ENCODE data around the gene UNC79.

UNC79 gene

DNA sequence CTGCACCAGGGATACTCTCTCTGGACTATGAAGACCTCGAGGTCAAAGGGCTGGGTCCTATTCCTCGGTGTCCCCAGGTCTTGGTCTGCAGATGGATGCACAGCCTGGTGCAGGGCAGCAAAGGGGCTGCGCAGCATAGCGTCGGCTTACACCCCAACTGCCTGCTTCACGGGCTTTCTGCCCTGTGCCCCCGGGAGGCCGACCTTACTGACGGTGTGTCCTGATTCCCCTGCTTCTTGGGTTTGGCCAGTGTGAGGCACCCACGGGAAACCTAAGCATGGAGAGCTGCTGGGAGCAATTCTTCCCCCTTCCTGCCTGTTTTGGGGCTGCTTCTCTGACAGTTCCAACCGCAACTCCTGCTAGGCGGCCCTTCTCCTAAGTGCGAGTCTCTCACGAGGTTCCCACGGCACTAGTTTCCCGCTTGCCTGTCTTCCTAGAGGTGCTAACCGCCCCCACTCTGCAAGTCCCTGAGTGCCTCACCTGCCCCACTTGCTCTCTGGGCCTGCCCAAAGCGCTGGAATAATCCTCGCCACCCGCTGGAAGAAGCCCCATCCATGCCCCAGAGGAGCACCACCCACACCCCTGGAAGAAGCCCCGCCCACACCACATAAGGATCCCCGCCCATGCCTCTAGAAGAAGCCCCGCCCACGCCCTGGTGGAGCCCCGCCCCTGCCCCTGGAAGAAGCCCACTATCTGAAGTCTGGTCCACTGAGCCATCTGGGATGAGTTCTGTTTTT is 303.5 kb downstream of the UNC79 start:
- TF ChIP-seq TCF4 (CRISPR knock-in tag; IDR thresholded peaks at IDR 0.05; ENCODE audit: borderline replicate concordance) (no peak), ISL1 (CRISPR knock-in tag; IDR thresholded peaks at IDR 0.05) (no peak), ZFP30 (CRISPR knock-in tag; IDR thresholded peaks at IDR 0.05) (no peak), RARB (CRISPR knock-in tag; IDR thresholded peaks at IDR 0.05) (no peak), TOX (CRISPR knock-in tag; IDR thresholded peaks at IDR 0.05; ENCODE audit: borderline replicate concordance) (no peak), ZNF565 (CRISPR knock-in tag; conservative IDR thresholded peaks at IDR 0.05; ENCODE audit: low read depth) (no peak), ZNF70 (CRISPR knock-in tag; IDR thresholded peaks at IDR 0.05) (no peak), SNAI2 (CRISPR knock-in tag; IDR thresholded peaks at IDR 0.05) (no peak), OSR1 (CRISPR knock-in tag; IDR thresholded peaks at IDR 0.05) (no peak), ZNF8 (CRISPR knock-in tag; IDR thresholded peaks at IDR 0.05) (no peak), ARNTL (CRISPR knock-in tag; IDR thresholded peaks at IDR 0.05; ENCODE audit: borderline replicate concordance, low read depth) (no peak), PPARA (CRISPR knock-in tag; IDR thresholded peaks at IDR 0.05; ENCODE audit: borderline replicate concordance) (no peak), ZC3H10 (CRISPR knock-in tag; IDR thresholded peaks at IDR 0.05) (no peak)
- TF ChIP-seq, protein P1, sequence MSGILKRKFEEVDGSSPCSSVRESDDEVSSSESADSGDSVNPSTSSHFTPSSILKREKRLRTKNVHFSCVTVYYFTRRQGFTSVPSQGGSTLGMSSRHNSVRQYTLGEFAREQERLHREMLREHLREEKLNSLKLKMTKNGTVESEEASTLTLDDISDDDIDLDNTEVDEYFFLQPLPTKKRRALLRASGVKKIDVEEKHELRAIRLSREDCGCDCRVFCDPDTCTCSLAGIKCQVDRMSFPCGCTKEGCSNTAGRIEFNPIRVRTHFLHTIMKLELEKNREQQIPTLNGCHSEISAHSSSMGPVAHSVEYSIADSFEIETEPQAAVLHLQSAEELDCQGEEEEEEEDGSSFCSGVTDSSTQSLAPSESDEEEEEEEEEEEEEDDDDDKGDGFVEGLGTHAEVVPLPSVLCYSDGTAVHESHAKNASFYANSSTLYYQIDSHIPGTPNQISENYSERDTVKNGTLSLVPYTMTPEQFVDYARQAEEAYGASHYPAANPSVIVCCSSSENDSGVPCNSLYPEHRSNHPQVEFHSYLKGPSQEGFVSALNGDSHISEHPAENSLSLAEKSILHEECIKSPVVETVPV (CRISPR knock-in tag; IDR thresholded peaks at IDR 0.05): no peak
- TF ChIP-seq, protein P2, sequence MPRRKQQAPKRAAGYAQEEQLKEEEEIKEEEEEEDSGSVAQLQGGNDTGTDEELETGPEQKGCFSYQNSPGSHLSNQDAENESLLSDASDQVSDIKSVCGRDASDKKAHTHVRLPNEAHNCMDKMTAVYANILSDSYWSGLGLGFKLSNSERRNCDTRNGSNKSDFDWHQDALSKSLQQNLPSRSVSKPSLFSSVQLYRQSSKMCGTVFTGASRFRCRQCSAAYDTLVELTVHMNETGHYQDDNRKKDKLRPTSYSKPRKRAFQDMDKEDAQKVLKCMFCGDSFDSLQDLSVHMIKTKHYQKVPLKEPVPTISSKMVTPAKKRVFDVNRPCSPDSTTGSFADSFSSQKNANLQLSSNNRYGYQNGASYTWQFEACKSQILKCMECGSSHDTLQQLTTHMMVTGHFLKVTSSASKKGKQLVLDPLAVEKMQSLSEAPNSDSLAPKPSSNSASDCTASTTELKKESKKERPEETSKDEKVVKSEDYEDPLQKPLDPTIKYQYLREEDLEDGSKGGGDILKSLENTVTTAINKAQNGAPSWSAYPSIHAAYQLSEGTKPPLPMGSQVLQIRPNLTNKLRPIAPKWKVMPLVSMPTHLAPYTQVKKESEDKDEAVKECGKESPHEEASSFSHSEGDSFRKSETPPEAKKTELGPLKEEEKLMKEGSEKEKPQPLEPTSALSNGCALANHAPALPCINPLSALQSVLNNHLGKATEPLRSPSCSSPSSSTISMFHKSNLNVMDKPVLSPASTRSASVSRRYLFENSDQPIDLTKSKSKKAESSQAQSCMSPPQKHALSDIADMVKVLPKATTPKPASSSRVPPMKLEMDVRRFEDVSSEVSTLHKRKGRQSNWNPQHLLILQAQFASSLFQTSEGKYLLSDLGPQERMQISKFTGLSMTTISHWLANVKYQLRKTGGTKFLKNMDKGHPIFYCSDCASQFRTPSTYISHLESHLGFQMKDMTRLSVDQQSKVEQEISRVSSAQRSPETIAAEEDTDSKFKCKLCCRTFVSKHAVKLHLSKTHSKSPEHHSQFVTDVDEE (CRISPR knock-in tag; IDR thresholded peaks at IDR 0.05): no peak
- TF ChIP-seq, protein P3, sequence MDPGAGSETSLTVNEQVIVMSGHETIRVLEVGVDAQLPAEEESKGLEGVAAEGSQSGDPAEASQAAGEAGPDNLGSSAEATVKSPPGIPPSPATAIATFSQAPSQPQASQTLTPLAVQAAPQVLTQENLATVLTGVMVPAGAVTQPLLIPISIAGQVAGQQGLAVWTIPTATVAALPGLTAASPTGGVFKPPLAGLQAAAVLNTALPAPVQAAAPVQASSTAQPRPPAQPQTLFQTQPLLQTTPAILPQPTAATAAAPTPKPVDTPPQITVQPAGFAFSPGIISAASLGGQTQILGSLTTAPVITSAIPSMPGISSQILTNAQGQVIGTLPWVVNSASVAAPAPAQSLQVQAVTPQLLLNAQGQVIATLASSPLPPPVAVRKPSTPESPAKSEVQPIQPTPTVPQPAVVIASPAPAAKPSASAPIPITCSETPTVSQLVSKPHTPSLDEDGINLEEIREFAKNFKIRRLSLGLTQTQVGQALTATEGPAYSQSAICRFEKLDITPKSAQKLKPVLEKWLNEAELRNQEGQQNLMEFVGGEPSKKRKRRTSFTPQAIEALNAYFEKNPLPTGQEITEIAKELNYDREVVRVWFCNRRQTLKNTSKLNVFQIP (CRISPR knock-in tag; IDR thresholded peaks at IDR 0.05; ENCODE audit: borderline replicate concordance, low read depth): no peak
- ATAC-seq: no peak

DNA sequence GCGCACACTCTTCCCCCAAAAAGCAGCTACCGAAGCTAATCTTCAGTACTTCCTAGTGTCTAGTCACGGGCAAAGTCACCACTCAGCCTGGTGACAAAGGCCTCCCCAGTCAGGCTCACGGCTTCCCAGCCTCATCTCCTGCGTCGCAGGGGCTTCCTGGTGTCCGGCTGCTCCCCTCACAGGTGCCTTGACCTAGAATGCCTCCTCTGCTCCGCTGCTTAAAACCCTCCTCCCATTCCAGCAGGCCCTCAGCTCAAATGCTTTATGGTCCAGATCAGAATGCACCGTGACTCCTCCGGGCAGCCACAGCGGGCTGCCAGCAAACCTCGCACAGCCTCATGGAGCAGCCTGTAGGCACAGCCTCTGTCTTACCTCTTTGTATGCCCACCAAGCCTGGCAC is 304.5 kb downstream of the UNC79 start:
- TF ChIP-seq PPARA (CRISPR knock-in tag; IDR thresholded peaks at IDR 0.05; ENCODE audit: borderline replicate concordance): no peak
- no peak for TF ChIP-seq ZC3H10 (CRISPR knock-in tag; IDR thresholded peaks at IDR 0.05)
- TF ChIP-seq ZNF565 (CRISPR knock-in tag; conservative IDR thresholded peaks at IDR 0.05; ENCODE audit: low read depth): no peak
- TF ChIP-seq ZNF70 (CRISPR knock-in tag; IDR thresholded peaks at IDR 0.05): no peak
- TF ChIP-seq, protein P1 (CRISPR knock-in tag; IDR thresholded peaks at IDR 0.05): no peak
- no peak for TF ChIP-seq CSDC2 (CRISPR knock-in tag; IDR thresholded peaks at IDR 0.05)
- TF ChIP-seq ESRRG (CRISPR knock-in tag; IDR thresholded peaks at IDR 0.05): no peak
- no peak for TF ChIP-seq RARB (CRISPR knock-in tag; IDR thresholded peaks at IDR 0.05)
- TF ChIP-seq ZNF8 (CRISPR knock-in tag; IDR thresholded peaks at IDR 0.05): no peak
- no peak for TF ChIP-seq ZFP30 (CRISPR knock-in tag; IDR thresholded peaks at IDR 0.05)
- no peak for TF ChIP-seq GLIS3 (CRISPR knock-in tag; IDR thresholded peaks at IDR 0.05)
- no peak for TF ChIP-seq TOX (CRISPR knock-in tag; IDR thresholded peaks at IDR 0.05; ENCODE audit: borderline replicate concordance)
- no peak for TF ChIP-seq ISL1 (CRISPR knock-in tag; IDR thresholded peaks at IDR 0.05)
- TF ChIP-seq, protein P2 (CRISPR knock-in tag; IDR thresholded peaks at IDR 0.05): no peak
- TF ChIP-seq ZFP3 (CRISPR knock-in tag; IDR thresholded peaks at IDR 0.05): no peak
- no peak for TF ChIP-seq OSR1 (CRISPR knock-in tag; IDR thresholded peaks at IDR 0.05)
- TF ChIP-seq, protein P4, sequence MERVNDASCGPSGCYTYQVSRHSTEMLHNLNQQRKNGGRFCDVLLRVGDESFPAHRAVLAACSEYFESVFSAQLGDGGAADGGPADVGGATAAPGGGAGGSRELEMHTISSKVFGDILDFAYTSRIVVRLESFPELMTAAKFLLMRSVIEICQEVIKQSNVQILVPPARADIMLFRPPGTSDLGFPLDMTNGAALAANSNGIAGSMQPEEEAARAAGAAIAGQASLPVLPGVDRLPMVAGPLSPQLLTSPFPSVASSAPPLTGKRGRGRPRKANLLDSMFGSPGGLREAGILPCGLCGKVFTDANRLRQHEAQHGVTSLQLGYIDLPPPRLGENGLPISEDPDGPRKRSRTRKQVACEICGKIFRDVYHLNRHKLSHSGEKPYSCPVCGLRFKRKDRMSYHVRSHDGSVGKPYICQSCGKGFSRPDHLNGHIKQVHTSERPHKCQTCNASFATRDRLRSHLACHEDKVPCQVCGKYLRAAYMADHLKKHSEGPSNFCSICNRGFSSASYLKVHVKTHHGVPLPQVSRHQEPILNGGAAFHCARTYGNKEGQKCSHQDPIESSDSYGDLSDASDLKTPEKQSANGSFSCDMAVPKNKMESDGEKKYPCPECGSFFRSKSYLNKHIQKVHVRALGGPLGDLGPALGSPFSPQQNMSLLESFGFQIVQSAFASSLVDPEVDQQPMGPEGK (CRISPR knock-in tag; IDR thresholded peaks at IDR 0.05; ENCODE audit: borderline replicate concordance): no peak
- no peak for ATAC-seq
